Measurements from ENCODE around the gene TFF3.

The TFF3 gene

GRCh38 chr21:42315296-42315891 lies at the start of gene TFF3:
Gene TFF3 (minus strand): TSS chr21:42315409. CDS start chr21:42315374, 35 bp downstream.
- DNase-seq, result peak; percentile 59 to 83

GRCh38 chr21:42364304-42364865 lies 49.2 kb upstream of the TFF3 start:
- DNase-seq, result no peak

- DNase-seq, result no peak
Observed at GRCh38 chr21:42363312-42363711, 48.1 kb upstream of the TFF3 start.

- no peak for DNase-seq
Observed at GRCh38 chr21:42362700-42363099, 47.5 kb upstream of the TFF3 start.

- no peak for DNase-seq
Observed at GRCh38 chr21:42362198-42362597, 47.0 kb upstream of the TFF3 start.

GRCh38 chr21:42361286-42361685 lies 46.1 kb upstream of the TFF3 start:
- DNase-seq, result no peak

GRCh38 chr21:42360317-42360716 lies 45.1 kb upstream of the TFF3 start:
- no peak for DNase-seq

- DNase-seq, result no peak
Observed at GRCh38 chr21:42358937-42359336, 43.7 kb upstream of the TFF3 start.

GRCh38 chr21:42358261-42358660 lies 43.1 kb upstream of the TFF3 start:
- no peak for DNase-seq

- DNase-seq, result no peak
Observed at GRCh38 chr21:42357307-42357706, 42.1 kb upstream of the TFF3 start.

GRCh38 chr21:42356650-42357049 lies 41.4 kb upstream of the TFF3 start:
- no peak for DNase-seq

GRCh38 chr21:42356046-42356445 lies 40.8 kb upstream of the TFF3 start:
- DNase-seq, result no peak

GRCh38 chr21:42353623-42354022 lies 38.4 kb upstream of the TFF3 start:
- no peak for DNase-seq

- no peak for DNase-seq
Observed at GRCh38 chr21:42352441-42353095, 37.4 kb upstream of the TFF3 start.

GRCh38 chr21:42351626-42352440 lies 36.6 kb upstream of the TFF3 start:
- DNase-seq, result no peak

GRCh38 chr21:42350927-42351426 lies 35.8 kb upstream of the TFF3 start, which contains the start of gene TFF2:
Gene TFF2 (minus strand): TSS chr21:42350994. CDS start chr21:42350957, 37 bp downstream.
- no peak for DNase-seq

- no peak for DNase-seq
Observed at GRCh38 chr21:42350318-42350910, 35.2 kb upstream of the TFF3 start.

GRCh38 chr21:42349420-42350317 lies 34.5 kb upstream of the TFF3 start:
- DNase-seq, result no peak

- no peak for DNase-seq
Observed at GRCh38 chr21:42348762-42349161, 33.6 kb upstream of the TFF3 start.

GRCh38 chr21:42347601-42348327 lies 32.6 kb upstream of the TFF3 start:
- no peak for DNase-seq

Data from NCI-H1930 (cell line).